HCT116 (cell line): ENCODE data around the gene CTXN3. TPM values are rescaled to one million over a fixed set of nuclear protein-coding genes. Genes with fewer than 3 reads are reported as not detected.

Source experiments
- ATAC-seq: fragments of 200-7000 bp; cut with Tn5 transposase; 2 replicates; pipeline ENCODE4 v1.9.1; 2020; ENCODE audit warnings: mild to moderate bottlenecking, moderate library complexity
- BruUV-seq: library from RNA; stranded (reverse); fragments of 400-500 nt; replicated peaks from 2 replicates; lab custom pipeline; 2021; lab: Mats Ljungman, UMichigan
- CTCF ChIA-PET: fragments of 300-600 bp; sonication (Branson Sonifier 250); formaldehyde crosslinking; loops from one replicate; lab custom pipeline; 2021; ENCODE audit warnings: antibody characterized with exemption; lab: Charles Lee
- POLR2A ChIA-PET: fragments of 300-600, 350-600 bp; sonication (Branson Sonifier 250); formaldehyde crosslinking; loops from one replicate; lab custom pipeline; 2021; ENCODE audit warnings: antibody characterized with exemption; lab: Charles Lee
- RAD21 ChIA-PET, 2 experiments: fragments of 300-600 bp; sonication (Branson Sonifier 250); formaldehyde crosslinking; loops; one replicate each; lab custom pipeline; 2023; ENCODE audit warnings: low total read pairs in 2 of 2; ENCODE audit not compliant: uncharacterized antibody in 2 of 2, unreplicated experiment in 2 of 2, low non-redundant PET in 1 of 2; lab: Charles Lee
- DNase-seq: peaks from one replicate; pipeline ENCODE4 v3.0.0-alpha.2; 2010; ENCODE audit warnings: low read depth, low spot score
- H2AFZ ChIP-seq: fragments of 200-600 bp; shearing (Covaris generic), sonication (generic); 2 replicates; pipeline ENCODE4 v1.6.1; 2017; ENCODE audit warnings: low read depth, mixed run types, mixed read lengths, antibody characterized with exemption, low read length; ENCODE audit not compliant: poor library complexity, severe bottlenecking
- H3K27ac ChIP-seq: 2 replicates; pipeline ENCODE4 v1.5.1; 2012; ENCODE audit warnings: low read depth, low read length
- H3K27me3 ChIP-seq: fragments of 200-600 bp; sonication (generic); 2 replicates; pipeline ENCODE4 v1.6.1; 2016; ENCODE audit warnings: mixed run types, low read length, mixed read lengths; ENCODE audit not compliant: insufficient read depth
- H3K36me3 ChIP-seq, 2 experiments: fragments of 200-500 bp in 1 of 2; fragments of 200-600 bp in 1 of 2; sonication (Bioruptor generic) in 1 of 2; sonication (generic) in 1 of 2; 2 replicates each; pipeline versions ENCODE4 v1.5.1 to v1.6.1; 2014 to 2016; ENCODE audit warnings: low read length in 2 of 2, inconsistent platforms in 1 of 2, mixed read lengths in 1 of 2, mixed run types in 1 of 2; ENCODE audit not compliant: insufficient read depth in 2 of 2, control insufficient read depth in 1 of 2
- H3K4me1 ChIP-seq, 2 experiments: fragments of 200-600 bp in 1 of 2; sonication (generic) in 1 of 2; 2 replicates each; pipeline versions ENCODE4 v1.5.1 to v1.6.1; 2012 to 2017; ENCODE audit warnings: low read length in 2 of 2, inconsistent platforms in 1 of 2, mild to moderate bottlenecking in 1 of 2, mixed read lengths in 1 of 2, mixed run types in 1 of 2, moderate library complexity in 1 of 2; ENCODE audit not compliant: insufficient read depth in 2 of 2, control insufficient read depth in 1 of 2
- H3K4me2 ChIP-seq: fragments of 200-600 bp; sonication (generic); 2 replicates; pipeline ENCODE4 v1.6.1; 2017; ENCODE audit warnings: mixed run types, low read length, mixed read lengths
- H3K4me3 ChIP-seq, 2 experiments: fragments of 200-600 bp in 1 of 2; sonication (generic) in 1 of 2; replicated peaks in 1 of 2; 2 replicates each; pipeline ENCODE4 v1.5.1; 2011 to 2016; ENCODE audit warnings: low read length in 2 of 2, control low read depth in 1 of 2, low read depth in 1 of 2, mild to moderate bottlenecking in 1 of 2, mixed read lengths in 1 of 2, mixed run types in 1 of 2
- H3K79me2 ChIP-seq: fragments of 200-600 bp; sonication (generic); 2 replicates; pipeline ENCODE4 v1.6.1; 2017; ENCODE audit warnings: mild to moderate bottlenecking, mixed run types, low read length, moderate library complexity, mixed read lengths; ENCODE audit not compliant: insufficient read depth
- H3K9ac ChIP-seq: fragments of 200-600 bp; sonication (generic); 2 replicates; pipeline ENCODE4 v1.6.1; 2016; ENCODE audit warnings: low read length, mixed read lengths
- H3K9me2 ChIP-seq: fragments of 200-600 bp; sonication (generic), shearing (Covaris generic); 2 replicates; pipeline ENCODE4 v1.6.1; 2017; ENCODE audit warnings: mixed run types, mild to moderate bottlenecking, moderate library complexity; ENCODE audit not compliant: insufficient read depth
- H3K9me3 ChIP-seq, 2 experiments: fragments of 200-500 bp in 1 of 2; fragments of 200-600 bp in 1 of 2; sonication (Bioruptor generic) in 1 of 2; sonication (generic) in 1 of 2; 2 replicates each; pipeline ENCODE4 v1.6.1; 2014 to 2017; ENCODE audit warnings: low read length in 2 of 2, mixed read lengths in 2 of 2, inconsistent platforms in 1 of 2, low read depth in 1 of 2, mild to moderate bottlenecking in 1 of 2, mixed run types in 1 of 2, moderate library complexity in 1 of 2; ENCODE audit not compliant: control insufficient read depth in 1 of 2, insufficient read depth in 1 of 2
- H4K20me1 ChIP-seq: fragments of 200-600 bp; sonication (generic), shearing (Covaris generic); 2 replicates; pipeline ENCODE4 v1.6.1; 2017; ENCODE audit warnings: mixed run types, mild to moderate bottlenecking, moderate library complexity; ENCODE audit not compliant: insufficient read depth
- ATF3 ChIP-seq: IDR thresholded peaks from 2 replicates; pipeline ENCODE4 v1.6.1; 2012
- CBX3 ChIP-seq: IDR thresholded peaks from 2 replicates; pipeline ENCODE4 v1.6.1; 2012; ENCODE audit warnings: low read depth
- CEBPB ChIP-seq: IDR thresholded peaks from 2 replicates; pipeline ENCODE4 v1.6.1; 2012; ENCODE audit warnings: low read depth
- ELF1 ChIP-seq: IDR thresholded peaks from 2 replicates; pipeline ENCODE4 v1.6.1; 2012; ENCODE audit warnings: low read depth, borderline replicate concordance
- EZH2 ChIP-seq: fragments of 200-600 bp; sonication (generic); IDR thresholded peaks from 2 replicates; pipeline ENCODE4 v1.6.1; 2017; ENCODE audit warnings: antibody characterized with exemption, mixed run types
- EZH2phosphoT487 ChIP-seq: fragments of 200-600 bp; IDR thresholded peaks from 2 replicates; pipeline ENCODE4 v1.6.1; 2018; ENCODE audit warnings: antibody characterized with exemption, borderline replicate concordance
- POLR2A ChIP-seq: IDR thresholded peaks from 2 replicates; pipeline ENCODE4 v1.7.0; 2011; ENCODE audit warnings: borderline replicate concordance; ENCODE audit not compliant: insufficient read depth, insufficient read length; ENCODE audit errors: extremely low read depth
- RAD21 ChIP-seq: IDR thresholded peaks from 2 replicates; pipeline ENCODE4 v1.6.1; 2012; ENCODE audit warnings: low read depth, mild to moderate bottlenecking
- REST ChIP-seq: IDR thresholded peaks from 2 replicates; pipeline ENCODE4 v1.6.1; 2012; ENCODE audit warnings: low read depth
- SIN3A ChIP-seq: IDR thresholded peaks from 2 replicates; pipeline ENCODE4 v1.6.1; 2012; ENCODE audit warnings: low read depth
- SP1 ChIP-seq: IDR thresholded peaks from 2 replicates; pipeline ENCODE4 v1.6.1; 2012; ENCODE audit warnings: low read depth
- SRF ChIP-seq: IDR thresholded peaks from 2 replicates; pipeline ENCODE4 v1.6.1; 2012; ENCODE audit warnings: low read depth
- TCF7L2 ChIP-seq: IDR thresholded peaks from 2 replicates; pipeline ENCODE4 v1.7.0; 2011; ENCODE audit warnings: borderline replicate concordance, inconsistent platforms; ENCODE audit not compliant: insufficient read depth, insufficient read length; ENCODE audit errors: extremely low read depth
- YY1 ChIP-seq: IDR thresholded peaks from 2 replicates; pipeline ENCODE4 v1.6.1; 2011; ENCODE audit warnings: low read length, low read depth, moderate library complexity, mild to moderate bottlenecking; ENCODE audit not compliant: insufficient replicate concordance; ENCODE audit errors: extremely low read depth
- ZFX ChIP-seq: fragments of 450-650 bp; IDR thresholded peaks from 2 replicates; pipeline ENCODE4 v1.6.1; 2017
- ZNF274 ChIP-seq: fragments of 200-500 bp; sonication (Bioruptor generic); IDR thresholded peaks from 2 replicates; pipeline ENCODE4 v1.6.1; 2014; ENCODE audit warnings: mild to moderate bottlenecking, low read depth, low read length, inconsistent platforms
- intact Hi-C: fragments of 100-400 bp; cut with micrococcal nuclease; formaldehyde crosslinking; loops from 2 replicates; pipeline ENCODE4 v1.10.0; 2022
- total RNA-seq: library from RNA; stranded (reverse); gene quantifications from one replicate; pipeline ENCODE4 v1.2.1, GENCODE V29; 2021; ENCODE audit not compliant: unreplicated experiment
- TF ChIP-seq, protein P1 (sequence below), 3 experiments: fragments of 200-600 bp in 1 of 3; sonication (generic) in 1 of 3; IDR thresholded peaks in 2 of 3; conservative IDR thresholded peaks in 1 of 3; 2 replicates each; pipeline ENCODE4 v1.5.1; 2012 to 2017; ENCODE audit warnings: low read depth in 2 of 3, low read length in 2 of 3, antibody characterized with exemption in 1 of 3, borderline replicate concordance in 1 of 3, control low read depth in 1 of 3, mild to moderate bottlenecking in 1 of 3, mixed read lengths in 1 of 3, mixed run types in 1 of 3, moderate library complexity in 1 of 3; ENCODE audit not compliant: insufficient read depth in 1 of 3

Gene CTXN3
- total RNA-seq, 1 experiment from 2014 or later = not detected

GRCh38 chr5:127671218-127671617, 22.3 kb downstream of the CTXN3 start (continued):
- no peak for TF ChIP-seq ELF1
- TF ChIP-seq RAD21 = no peak
- TF ChIP-seq SP1 = no peak
- no peak for TF ChIP-seq SIN3A
- TF ChIP-seq YY1 = no peak
- TF ChIP-seq CEBPB = no peak
- TF ChIP-seq REST = no peak
- TF ChIP-seq ZFX = no peak
- TF ChIP-seq EZH2phosphoT487 = no peak
- TF ChIP-seq, all 23 proteins: peak for 0

DNA sequence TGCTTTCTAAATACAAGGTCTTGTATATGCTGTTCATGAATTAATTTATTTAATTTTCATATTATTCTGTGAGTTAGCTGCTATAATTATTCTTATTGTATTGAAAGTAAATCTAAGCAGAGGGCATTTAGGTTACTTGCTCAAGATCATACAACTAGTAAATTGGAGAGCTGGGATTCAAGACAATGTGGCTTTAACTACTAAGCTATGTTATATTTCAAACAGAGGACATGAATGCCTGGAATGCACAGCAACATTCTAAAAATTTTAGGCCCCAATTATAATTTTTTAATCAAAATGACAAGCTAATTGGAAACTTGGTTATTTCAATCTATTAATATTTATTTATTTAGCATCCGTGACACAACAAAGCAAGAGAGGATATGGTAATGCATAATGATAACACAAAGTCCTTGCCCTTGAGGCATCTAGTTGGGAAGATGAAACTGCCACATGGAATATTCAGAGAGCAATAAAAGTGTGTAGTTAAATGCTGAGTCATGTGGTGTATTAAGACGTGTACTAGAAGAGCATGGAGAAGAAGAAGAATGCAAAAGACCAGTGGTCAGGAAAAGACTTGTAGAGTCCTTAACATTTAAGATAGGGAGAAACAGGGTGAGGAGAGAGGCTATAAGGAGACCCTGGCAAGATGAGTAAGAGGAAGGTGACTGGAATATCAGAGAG, 24.4 kb downstream of the CTXN3 start:
- RAD21 ChIA-PET = no interaction called here
- Histone ChIP-seq H3K4me2 (no peak overlapping the region), H3K9me2 (no peaks in the 10 kb centered on the region), H3K36me3 (no peaks in the 10 kb centered on the region), H3K27me3 (no peaks in the 10 kb centered on the region), H3K79me2 (no peaks in the 10 kb centered on the region), H3K9me3 (no peaks in the 10 kb centered on the region), H3K9ac (no peak overlapping the region), H3K4me3 (no peak overlapping the region), H4K20me1 (no peaks in the 10 kb centered on the region), H3K27ac (no peak overlapping the region), H2AFZ (peak overlapping the region; percentile 40), H3K4me1 (no peaks in the 10 kb centered on the region)
- BruUV-seq = no TSS peak
- POLR2A ChIA-PET = no interaction called here
- DNase-seq (no peak), ATAC-seq (no peak)
- CTCF ChIA-PET = no interaction called here
- intact Hi-C loops = no loop called here
- TF ChIP-seq EZH2 (no peak), EZH2phosphoT487 (no peak), SIN3A (no peak), SRF (no peak), ELF1 (no peak), POLR2A (no peak), TCF7L2 (no peak), RAD21 (no peak), CEBPB (no peak), ZNF274 (no peak), CBX3 (no peak), ATF3 (no peak)
- TF ChIP-seq, protein P1, sequence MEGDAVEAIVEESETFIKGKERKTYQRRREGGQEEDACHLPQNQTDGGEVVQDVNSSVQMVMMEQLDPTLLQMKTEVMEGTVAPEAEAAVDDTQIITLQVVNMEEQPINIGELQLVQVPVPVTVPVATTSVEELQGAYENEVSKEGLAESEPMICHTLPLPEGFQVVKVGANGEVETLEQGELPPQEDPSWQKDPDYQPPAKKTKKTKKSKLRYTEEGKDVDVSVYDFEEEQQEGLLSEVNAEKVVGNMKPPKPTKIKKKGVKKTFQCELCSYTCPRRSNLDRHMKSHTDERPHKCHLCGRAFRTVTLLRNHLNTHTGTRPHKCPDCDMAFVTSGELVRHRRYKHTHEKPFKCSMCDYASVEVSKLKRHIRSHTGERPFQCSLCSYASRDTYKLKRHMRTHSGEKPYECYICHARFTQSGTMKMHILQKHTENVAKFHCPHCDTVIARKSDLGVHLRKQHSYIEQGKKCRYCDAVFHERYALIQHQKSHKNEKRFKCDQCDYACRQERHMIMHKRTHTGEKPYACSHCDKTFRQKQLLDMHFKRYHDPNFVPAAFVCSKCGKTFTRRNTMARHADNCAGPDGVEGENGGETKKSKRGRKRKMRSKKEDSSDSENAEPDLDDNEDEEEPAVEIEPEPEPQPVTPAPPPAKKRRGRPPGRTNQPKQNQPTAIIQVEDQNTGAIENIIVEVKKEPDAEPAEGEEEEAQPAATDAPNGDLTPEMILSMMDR (IDR thresholded peaks at IDR 0.05 in 2 of 3, conservative IDR thresholded peaks at IDR 0.05 in 1 of 3; ENCODE audit: borderline replicate concordance in 1 of 3, insufficient read depth in 1 of 3, low read depth in 2 of 3, low read length in 2 of 3) = no peak
